K562 (cell line): ENCODE results near the gene CPN2.

Experiments used
- CGGBP1 ChIP-seq: fragments of 250-450 bp; sonication (Bioruptor Pico); IDR thresholded peaks from 2 replicates; pipeline ENCODE4 v1.9.0; 2021; ENCODE audit warnings: mild to moderate bottlenecking
- CHD1 ChIP-seq: fragments of 200-600 bp; sonication (generic); IDR thresholded peaks from one replicate; pipeline ENCODE4 v1.6.1; 2012; ENCODE audit warnings: mild to moderate bottlenecking, moderate library complexity, low read length, inconsistent platforms
- CTCF ChIP-seq, 3 experiments: IDR thresholded peaks in 2 of 3; conservative IDR thresholded peaks in 1 of 3; 2 replicates each; pipeline ENCODE4 v1.5.1; 2011 to 2012; ENCODE audit warnings: low read length in 3 of 3, mild to moderate bottlenecking in 3 of 3, control low read depth in 2 of 3, improper control_type of control experiment in 1 of 3, inconsistent platforms in 1 of 3, low read depth in 1 of 3, mixed read lengths in 1 of 3, moderate library complexity in 1 of 3; ENCODE audit not compliant: insufficient read depth in 2 of 3
- TCF7L2 ChIP-seq: fragments of 150-350 bp; IDR thresholded peaks from 2 replicates; pipeline ENCODE4 v1.6.1; 2016; ENCODE audit warnings: low read depth, mild to moderate bottlenecking, low read length, moderate library complexity

GRCh38 chr3:194323785-194324735 is 27.1 kb downstream of the CPN2 start:
- TF ChIP-seq CGGBP1 (CRISPR knock-in tag), result no peak
- no peak for TF ChIP-seq TCF7L2
- TF ChIP-seq CTCF (IDR thresholded peaks at IDR 0.05 in 2 of 3, conservative IDR thresholded peaks at IDR 0.05 in 1 of 3; ENCODE audit: insufficient read depth in 2 of 3, low read depth in 1 of 3, low read length in 3 of 3), result peak in 2 of 3 experiments; percentile 13 to 19; a peak in 2 of 6 replicates
- TF ChIP-seq CHD1, result no peak
